Ovary (tissue), 3 donors: Measurements from ENCODE around the gene MFNG.

ENCODE experiments used
- EP300 ChIP-seq: sonication (generic); formaldehyde crosslinking; IDR thresholded peaks from one replicate; pipeline ENCODE4 v1.6.1; 2017; ENCODE audit warnings: antibody characterized with exemption
- TF ChIP-seq, protein P1 (sequence below), 3 donors: fragments of 450-650 bp in 2 of 3; fragments of 200-600 bp in 1 of 3; IDR thresholded peaks; one replicate each; pipeline versions ENCODE4 v1.5.1 to v1.8.0; 2016 to 2022; ENCODE audit warnings: antibody characterized with exemption in 3 of 3, mild to moderate bottlenecking in 1 of 3
- donor health status: DM: no; HTN: no; CAD: no.

- TF ChIP-seq EP300: no peak
- TF ChIP-seq, protein P1, sequence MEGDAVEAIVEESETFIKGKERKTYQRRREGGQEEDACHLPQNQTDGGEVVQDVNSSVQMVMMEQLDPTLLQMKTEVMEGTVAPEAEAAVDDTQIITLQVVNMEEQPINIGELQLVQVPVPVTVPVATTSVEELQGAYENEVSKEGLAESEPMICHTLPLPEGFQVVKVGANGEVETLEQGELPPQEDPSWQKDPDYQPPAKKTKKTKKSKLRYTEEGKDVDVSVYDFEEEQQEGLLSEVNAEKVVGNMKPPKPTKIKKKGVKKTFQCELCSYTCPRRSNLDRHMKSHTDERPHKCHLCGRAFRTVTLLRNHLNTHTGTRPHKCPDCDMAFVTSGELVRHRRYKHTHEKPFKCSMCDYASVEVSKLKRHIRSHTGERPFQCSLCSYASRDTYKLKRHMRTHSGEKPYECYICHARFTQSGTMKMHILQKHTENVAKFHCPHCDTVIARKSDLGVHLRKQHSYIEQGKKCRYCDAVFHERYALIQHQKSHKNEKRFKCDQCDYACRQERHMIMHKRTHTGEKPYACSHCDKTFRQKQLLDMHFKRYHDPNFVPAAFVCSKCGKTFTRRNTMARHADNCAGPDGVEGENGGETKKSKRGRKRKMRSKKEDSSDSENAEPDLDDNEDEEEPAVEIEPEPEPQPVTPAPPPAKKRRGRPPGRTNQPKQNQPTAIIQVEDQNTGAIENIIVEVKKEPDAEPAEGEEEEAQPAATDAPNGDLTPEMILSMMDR (IDR thresholded peaks at IDR 0.05): no peak
Measured at GRCh38 chr22:37487129-37487528, 945 bp upstream of the MFNG start.
